GM21786 (cell line): ENCODE measurements around the gene S100A16.

Experiments used
- ATAC-seq: cut with Tn5 transposase; IDR thresholded peaks from one replicate; pipeline ENCODE4 v1.9.1; 2021; ENCODE audit not compliant: unreplicated experiment

The S100A16 gene

GRCh38 chr1:153616144-153616916 is 3.4 kb upstream of the S100A16 start, which contains the start of gene S100A14:
TSS of gene S100A14 (minus strand) at chr1:153616325. CDS start at chr1:153615858, 467 bp downstream.
- no peak for ATAC-seq

- ATAC-seq: no peak
Measured at GRCh38 chr1:153615406-153615805, 2.5 kb upstream of the S100A16 start.

- ATAC-seq: no peak
Measured at GRCh38 chr1:153614906-153615305, 2.0 kb upstream of the S100A16 start.

GRCh38 chr1:153614189-153614900 is 1.4 kb upstream of the S100A16 start:
- ATAC-seq: no peak

GRCh38 chr1:153613406-153613805 is 469 bp upstream of the S100A16 start:
- no peak for ATAC-seq

GRCh38 chr1:153612111-153612754 is 704 bp downstream of the S100A16 start:
- ATAC-seq: no peak

- no peak for ATAC-seq
Measured at GRCh38 chr1:153611356-153611755, 1.6 kb downstream of the S100A16 start.

- ATAC-seq: no peak
Measured at GRCh38 chr1:153610811-153611301, 2.1 kb downstream of the S100A16 start.

GRCh38 chr1:153610334-153610733 is 2.6 kb downstream of the S100A16 start:
- no peak for ATAC-seq

- no peak for ATAC-seq
Measured at GRCh38 chr1:153609585-153609907, 3.4 kb downstream of the S100A16 start.

- no peak for ATAC-seq
Measured at GRCh38 chr1:153608742-153609584, 4.0 kb downstream of the S100A16 start.

GRCh38 chr1:153608089-153608682 is 4.8 kb downstream of the S100A16 start:
- ATAC-seq: no peak

GRCh38 chr1:153607381-153607780 is 5.6 kb downstream of the S100A16 start:
- no peak for ATAC-seq

GRCh38 chr1:153606194-153606593 is 6.7 kb downstream of the S100A16 start:
- no peak for ATAC-seq

- no peak for ATAC-seq
Measured at GRCh38 chr1:153602749-153603148, 10.2 kb downstream of the S100A16 start.

GRCh38 chr1:153599847-153600246 is 13.1 kb downstream of the S100A16 start:
- ATAC-seq: no peak

GRCh38 chr1:153598309-153599172 is 14.4 kb downstream of the S100A16 start:
- peak; percentile 99 for ATAC-seq

GRCh38 chr1:153597206-153597605 is 15.7 kb downstream of the S100A16 start:
- no peak for ATAC-seq

- no peak for ATAC-seq
Measured at GRCh38 chr1:153592748-153593147, 20.2 kb downstream of the S100A16 start.

- no peak for ATAC-seq
Measured at GRCh38 chr1:153588482-153588881, 24.5 kb downstream of the S100A16 start.
